Measurements from ENCODE around the gene FCAR.
"Not testable (repeated sequence)": the region's sequence is repeated elsewhere in the genome, so short reads cannot be mapped to it uniquely, and the experiment has no call there.

The FCAR gene

GRCh38 chr19:54894106-54894505 is 20.1 kb downstream of the FCAR start:
- not testable (repeated sequence) for DNase-seq (ENCODE audit: low read depth)

GRCh38 chr19:54896036-54896435 is 22.0 kb downstream of the FCAR start:
- no peak for DNase-seq (ENCODE audit: low read depth)

- DNase-seq (ENCODE audit: low read depth), result not testable (repeated sequence)
Observed at GRCh38 chr19:54898685-54899084, 24.6 kb downstream of the FCAR start.

- not testable (repeated sequence) for DNase-seq (ENCODE audit: low read depth)
Observed at GRCh38 chr19:54899646-54900045, 25.6 kb downstream of the FCAR start.

GRCh38 chr19:54901153-54901552 is 27.1 kb downstream of the FCAR start:
- DNase-seq (ENCODE audit: low read depth), result not testable (repeated sequence)

- no peak for DNase-seq (ENCODE audit: low read depth)
Observed at GRCh38 chr19:54902061-54902460, 28.0 kb downstream of the FCAR start.

- no peak for DNase-seq (ENCODE audit: low read depth)
Observed at GRCh38 chr19:54903303-54903702, 29.3 kb downstream of the FCAR start.

GRCh38 chr19:54904261-54904660 is 30.2 kb downstream of the FCAR start:
- DNase-seq (ENCODE audit: low read depth), result not testable (repeated sequence)

- no peak for DNase-seq (ENCODE audit: low read depth)
Observed at GRCh38 chr19:54905421-54905802, 31.4 kb downstream of the FCAR start.

GRCh38 chr19:54905803-54906511 is 31.9 kb downstream of the FCAR start, which contains the start of gene NCR1:
Gene NCR1, plus strand, starts transcription at chr19:54906148. Its CDS starts 40 bp downstream, at chr19:54906188.
- DNase-seq (ENCODE audit: low read depth), result no peak

- no peak for DNase-seq (ENCODE audit: low read depth)
Observed at GRCh38 chr19:54906819-54907218, 32.8 kb downstream of the FCAR start.

GRCh38 chr19:54907899-54908298 is 33.9 kb downstream of the FCAR start:
- DNase-seq (ENCODE audit: low read depth), result not testable (repeated sequence)

GRCh38 chr19:54916822-54917221 is 42.8 kb downstream of the FCAR start:
- DNase-seq (ENCODE audit: low read depth), result no peak

- DNase-seq (ENCODE audit: low read depth), result no peak
Observed at GRCh38 chr19:54918499-54918898, 44.5 kb downstream of the FCAR start.

- not testable (repeated sequence) for DNase-seq (ENCODE audit: low read depth)
Observed at GRCh38 chr19:54919646-54920563, 45.9 kb downstream of the FCAR start.

- no peak for DNase-seq (ENCODE audit: low read depth)
Observed at GRCh38 chr19:54921082-54921481, 47.0 kb downstream of the FCAR start.

GRCh38 chr19:54923276-54923675 is 49.2 kb downstream of the FCAR start:
- DNase-seq (ENCODE audit: low read depth), result no peak

- DNase-seq (ENCODE audit: low read depth), result no peak
Observed at GRCh38 chr19:54928299-54928698, 54.3 kb downstream of the FCAR start.

- no peak for DNase-seq (ENCODE audit: low read depth)
Observed at GRCh38 chr19:54937926-54938325, 63.9 kb downstream of the FCAR start.

- DNase-seq (ENCODE audit: low read depth), result no peak
Observed at GRCh38 chr19:54938906-54939305, 64.9 kb downstream of the FCAR start.

GRCh38 chr19:54939538-54939937 is 65.5 kb downstream of the FCAR start:
- not testable (repeated sequence) for DNase-seq (ENCODE audit: low read depth)
